Hindlimb muscle (tissue), 1 donor: ENCODE data around the gene PTGFRN. TPM values are rescaled to one million over a fixed set of nuclear protein-coding genes. Genes with fewer than 3 reads are reported as not detected.
A peak's percentile ranks its signal among the peaks of the same experiment; 100 is the strongest.

Experiments used
- DNase-seq: peaks from one replicate; pipeline ENCODE4 v3.0.0-alpha.2; 2013
- polyA plus RNA-seq: library from polyadenylated mRNA; unstranded; fragments of 120-200 nt; gene quantifications from one replicate; pipeline ENCODE4 v1.2.1, GENCODE V29; 2013; ENCODE audit not compliant: insufficient read length

PTGFRN gene
- polyA plus RNA-seq, 1 donor: 118 TPM

GRCh38 chr1:117003223-117003875, 93.6 kb downstream of the PTGFRN start:
- DNase-seq: no peak

- no peak for DNase-seq
Measured at GRCh38 chr1:117007719-117008013, 98.0 kb downstream of the PTGFRN start.

GRCh38 chr1:117008656-117009055, 98.9 kb downstream of the PTGFRN start:
- DNase-seq: no peak

GRCh38 chr1:117009132-117009531, 99.4 kb downstream of the PTGFRN start:
- no peak for DNase-seq

- DNase-seq: no peak
Measured at GRCh38 chr1:117010310-117010969, 100.7 kb downstream of the PTGFRN start.

- no peak for DNase-seq
Measured at GRCh38 chr1:117011334-117011733, 101.6 kb downstream of the PTGFRN start.

GRCh38 chr1:117013309-117013858, 103.7 kb downstream of the PTGFRN start:
- no peak for DNase-seq

GRCh38 chr1:117014209-117014608, 104.5 kb downstream of the PTGFRN start:
- DNase-seq: no peak

- DNase-seq: no peak
Measured at GRCh38 chr1:117015724-117016123, 106.0 kb downstream of the PTGFRN start.

- no peak for DNase-seq
Measured at GRCh38 chr1:117017062-117017461, 107.3 kb downstream of the PTGFRN start.

- no peak for DNase-seq
Measured at GRCh38 chr1:117017648-117018047, 107.9 kb downstream of the PTGFRN start.

GRCh38 chr1:117020526-117021156, 110.9 kb downstream of the PTGFRN start:
- DNase-seq: no peak

GRCh38 chr1:117022114-117022513, 112.4 kb downstream of the PTGFRN start:
- DNase-seq: no peak

- no peak for DNase-seq
Measured at GRCh38 chr1:117025568-117025967, 115.9 kb downstream of the PTGFRN start.

GRCh38 chr1:117026361-117026760, 116.6 kb downstream of the PTGFRN start:
- DNase-seq: no peak

GRCh38 chr1:117029685-117030084, 120.0 kb downstream of the PTGFRN start:
- DNase-seq: no peak

GRCh38 chr1:117030271-117030877, 120.7 kb downstream of the PTGFRN start:
- DNase-seq: no peak

GRCh38 chr1:117032266-117032665, 122.5 kb downstream of the PTGFRN start:
- no peak for DNase-seq

- DNase-seq: peak; percentile 29
Measured at GRCh38 chr1:117032681-117033539, 123.2 kb downstream of the PTGFRN start.

- no peak for DNase-seq
Measured at GRCh38 chr1:117033772-117034171, 124.1 kb downstream of the PTGFRN start.

GRCh38 chr1:117034791-117035290, 125.1 kb downstream of the PTGFRN start:
- no peak for DNase-seq

- DNase-seq: no peak
Measured at GRCh38 chr1:117036018-117036461, 126.3 kb downstream of the PTGFRN start.
